K562 (cell line): ENCODE measurements around the gene DYRK1A. TPM values are rescaled to one million over a fixed set of nuclear protein-coding genes. Genes with fewer than 3 reads are reported as not detected.

Experiments
- BRCA1 ChIP-seq, 2 experiments: fragments of 450-650 bp in 1 of 2; sonication (generic) in 1 of 2; formaldehyde crosslinking in 1 of 2; IDR thresholded peaks; 2 replicates each; pipeline versions ENCODE4 v1.5.0 to v1.6.1; 2017 to 2020; ENCODE audit warnings: mild to moderate bottlenecking in 1 of 2, missing genetic modification reagents in 1 of 2
- DACH1 ChIP-seq: fragments of 450-650 bp; IDR thresholded peaks from 2 replicates; pipeline ENCODE4 v1.6.1; 2018; ENCODE audit not compliant: partially characterized antibody
- DDX20 ChIP-seq: fragments of 450-650 bp; IDR thresholded peaks from 2 replicates; pipeline ENCODE4 v1.6.1; 2016; ENCODE audit warnings: missing genetic modification characterization, low read depth, mild to moderate bottlenecking, missing compliant biosample characterization, moderate library complexity
- GTF2A2 ChIP-seq: IDR thresholded peaks from 2 replicates; pipeline ENCODE4 v1.6.1; 2016; ENCODE audit warnings: mild to moderate bottlenecking, missing genetic modification characterization, missing compliant biosample characterization
- JUND ChIP-seq, 2 experiments: IDR thresholded peaks; 2 replicates in 1 of 2; 3 replicates in 1 of 2; pipeline ENCODE4 v1.6.1; 2011; ENCODE audit warnings: borderline replicate concordance in 2 of 2, low read depth in 2 of 2, low read length in 2 of 2, improper control_type of control experiment in 1 of 2, missing biosample characterization in 1 of 2, missing genetic modification characterization in 1 of 2, missing genetic modification reagents in 1 of 2
- MCM2 ChIP-seq: fragments of 450-650 bp; IDR thresholded peaks from 2 replicates; pipeline ENCODE4 v1.6.1; 2017; ENCODE audit warnings: low read depth, mild to moderate bottlenecking
- PHB ChIP-seq: fragments of 250-450 bp; sonication (Bioruptor Pico); IDR thresholded peaks from 2 replicates; pipeline ENCODE4 v1.5.0; 2021
- PURB ChIP-seq: sonication (generic); formaldehyde crosslinking; IDR thresholded peaks from 2 replicates; pipeline ENCODE4 v1.9.0; 2021; ENCODE audit warnings: low read depth, mild to moderate bottlenecking, missing genetic modification reagents
- RUNX1 ChIP-seq: sonication (generic); IDR thresholded peaks from 2 replicates; pipeline ENCODE4 v1.6.1; 2016; ENCODE audit warnings: antibody characterized with exemption, low read depth
- SMAD3 ChIP-seq: fragments of 450-650 bp; formaldehyde crosslinking; conservative IDR thresholded peaks from 2 replicates; pipeline ENCODE4 v1.4.0; 2020; ENCODE audit warnings: mild to moderate bottlenecking
- SP2 ChIP-seq: IDR thresholded peaks from 2 replicates; pipeline ENCODE4 v1.6.1; 2011; ENCODE audit warnings: mild to moderate bottlenecking, low read depth, low read length, moderate library complexity; ENCODE audit not compliant: poor library complexity, severe bottlenecking; ENCODE audit errors: extremely low read depth
- SRSF7 ChIP-seq: fragments of 200-400 bp; formaldehyde crosslinking; optimal IDR thresholded peaks from 2 replicates; pipeline ENCODE3; 2017; ENCODE audit warnings: mild to moderate bottlenecking, low read depth, low read length
- ZNF143 ChIP-seq: sonication (generic); formaldehyde crosslinking; IDR thresholded peaks from 2 replicates; pipeline ENCODE4 v1.9.0; 2022; ENCODE audit warnings: mild to moderate bottlenecking, missing genetic modification reagents
- polyA plus RNA-seq, 8 experiments: library from polyadenylated mRNA; depleted of rRNA in 4 of 8; stranded (reverse) in 5 of 8; unstranded in 3 of 8; fragments of >200 nt; fragmentation: Nextera tagmentation in 2 of 8; fragmentation: Illumina TruSeq in 1 of 8; extraction: Ambion mirVana in 2 of 8; extraction: Trizol in 1 of 8; gene quantifications; 2 replicates each; pipeline versions ENCODE4 v1.2.1 to v1.2.3, GENCODE V29; 2011 to 2014; ENCODE audit warnings: inconsistent platforms in 1 of 8, missing spikeins in 1 of 8
- total RNA-seq, 7 experiments: library from RNA; depleted of rRNA in 6 of 7; stranded (reverse); fragments of >200 nt in 6 of 7; fragmentation: Illumina TruSeq in 2 of 7; extraction: Trizol in 2 of 7; gene quantifications; 2 replicates each; pipeline versions ENCODE4 v1.2.1 to v1.2.3, GENCODE V29; 2011 to 2021; ENCODE audit warnings: low replicate concordance in 1 of 7
- TF ChIP-seq, protein P1 (sequence below), 2 experiments: fragments of 450-650 bp; IDR thresholded peaks; 2 replicates each; pipeline ENCODE4 v1.6.1; 2016; ENCODE audit warnings: mild to moderate bottlenecking in 2 of 2, borderline replicate concordance in 1 of 2, low read depth in 1 of 2, moderate library complexity in 1 of 2
- TF ChIP-seq, protein P2 (sequence below): sonication (generic); formaldehyde crosslinking; IDR thresholded peaks from 2 replicates; pipeline ENCODE4 v1.8.0; 2022; ENCODE audit warnings: mild to moderate bottlenecking, missing genetic modification reagents

Gene DYRK1A
- total and polyA plus RNA-seq, 9 of the 15 experiments (the other 6 are each of a cell fraction or from before 2014, with no cell fraction given) = 3.7 to 64.8 (median 42.3) TPM

DNA sequence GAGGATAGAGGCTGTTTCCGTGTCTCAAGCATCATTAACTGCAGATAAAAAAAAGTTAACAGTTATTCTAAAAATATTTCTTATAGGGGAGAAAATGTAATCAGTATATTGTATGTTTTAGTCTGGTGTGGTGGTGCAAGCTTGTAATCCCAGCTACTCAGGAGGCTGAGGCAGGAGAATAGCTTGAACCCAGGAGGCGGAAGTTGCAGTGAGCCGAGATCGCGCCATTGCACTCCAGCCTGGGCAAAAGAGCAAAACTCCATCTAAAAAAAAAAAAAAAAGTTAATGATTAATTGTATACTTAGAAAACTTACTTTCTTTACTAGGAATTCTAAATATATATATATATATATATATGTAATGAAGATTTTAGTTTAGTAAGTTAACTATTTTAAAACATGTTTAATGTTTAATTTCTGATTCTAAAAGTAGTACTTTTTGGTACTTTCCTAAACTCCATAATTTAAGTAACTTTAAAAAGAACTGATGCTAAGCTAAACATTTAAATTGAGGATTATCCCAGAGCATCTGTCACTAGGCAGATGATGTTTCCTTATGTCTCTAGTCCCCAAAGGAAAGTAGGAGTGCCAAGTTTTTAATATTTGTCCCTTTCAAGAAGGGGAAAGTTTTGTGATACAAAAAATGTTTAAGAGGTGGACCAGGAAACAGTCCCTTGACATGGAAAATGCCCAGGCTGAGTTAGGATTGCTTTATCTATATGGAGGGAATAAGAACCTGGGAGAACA lies 66.3 kb downstream of the DYRK1A start (continued):
- TF ChIP-seq, protein P1, sequence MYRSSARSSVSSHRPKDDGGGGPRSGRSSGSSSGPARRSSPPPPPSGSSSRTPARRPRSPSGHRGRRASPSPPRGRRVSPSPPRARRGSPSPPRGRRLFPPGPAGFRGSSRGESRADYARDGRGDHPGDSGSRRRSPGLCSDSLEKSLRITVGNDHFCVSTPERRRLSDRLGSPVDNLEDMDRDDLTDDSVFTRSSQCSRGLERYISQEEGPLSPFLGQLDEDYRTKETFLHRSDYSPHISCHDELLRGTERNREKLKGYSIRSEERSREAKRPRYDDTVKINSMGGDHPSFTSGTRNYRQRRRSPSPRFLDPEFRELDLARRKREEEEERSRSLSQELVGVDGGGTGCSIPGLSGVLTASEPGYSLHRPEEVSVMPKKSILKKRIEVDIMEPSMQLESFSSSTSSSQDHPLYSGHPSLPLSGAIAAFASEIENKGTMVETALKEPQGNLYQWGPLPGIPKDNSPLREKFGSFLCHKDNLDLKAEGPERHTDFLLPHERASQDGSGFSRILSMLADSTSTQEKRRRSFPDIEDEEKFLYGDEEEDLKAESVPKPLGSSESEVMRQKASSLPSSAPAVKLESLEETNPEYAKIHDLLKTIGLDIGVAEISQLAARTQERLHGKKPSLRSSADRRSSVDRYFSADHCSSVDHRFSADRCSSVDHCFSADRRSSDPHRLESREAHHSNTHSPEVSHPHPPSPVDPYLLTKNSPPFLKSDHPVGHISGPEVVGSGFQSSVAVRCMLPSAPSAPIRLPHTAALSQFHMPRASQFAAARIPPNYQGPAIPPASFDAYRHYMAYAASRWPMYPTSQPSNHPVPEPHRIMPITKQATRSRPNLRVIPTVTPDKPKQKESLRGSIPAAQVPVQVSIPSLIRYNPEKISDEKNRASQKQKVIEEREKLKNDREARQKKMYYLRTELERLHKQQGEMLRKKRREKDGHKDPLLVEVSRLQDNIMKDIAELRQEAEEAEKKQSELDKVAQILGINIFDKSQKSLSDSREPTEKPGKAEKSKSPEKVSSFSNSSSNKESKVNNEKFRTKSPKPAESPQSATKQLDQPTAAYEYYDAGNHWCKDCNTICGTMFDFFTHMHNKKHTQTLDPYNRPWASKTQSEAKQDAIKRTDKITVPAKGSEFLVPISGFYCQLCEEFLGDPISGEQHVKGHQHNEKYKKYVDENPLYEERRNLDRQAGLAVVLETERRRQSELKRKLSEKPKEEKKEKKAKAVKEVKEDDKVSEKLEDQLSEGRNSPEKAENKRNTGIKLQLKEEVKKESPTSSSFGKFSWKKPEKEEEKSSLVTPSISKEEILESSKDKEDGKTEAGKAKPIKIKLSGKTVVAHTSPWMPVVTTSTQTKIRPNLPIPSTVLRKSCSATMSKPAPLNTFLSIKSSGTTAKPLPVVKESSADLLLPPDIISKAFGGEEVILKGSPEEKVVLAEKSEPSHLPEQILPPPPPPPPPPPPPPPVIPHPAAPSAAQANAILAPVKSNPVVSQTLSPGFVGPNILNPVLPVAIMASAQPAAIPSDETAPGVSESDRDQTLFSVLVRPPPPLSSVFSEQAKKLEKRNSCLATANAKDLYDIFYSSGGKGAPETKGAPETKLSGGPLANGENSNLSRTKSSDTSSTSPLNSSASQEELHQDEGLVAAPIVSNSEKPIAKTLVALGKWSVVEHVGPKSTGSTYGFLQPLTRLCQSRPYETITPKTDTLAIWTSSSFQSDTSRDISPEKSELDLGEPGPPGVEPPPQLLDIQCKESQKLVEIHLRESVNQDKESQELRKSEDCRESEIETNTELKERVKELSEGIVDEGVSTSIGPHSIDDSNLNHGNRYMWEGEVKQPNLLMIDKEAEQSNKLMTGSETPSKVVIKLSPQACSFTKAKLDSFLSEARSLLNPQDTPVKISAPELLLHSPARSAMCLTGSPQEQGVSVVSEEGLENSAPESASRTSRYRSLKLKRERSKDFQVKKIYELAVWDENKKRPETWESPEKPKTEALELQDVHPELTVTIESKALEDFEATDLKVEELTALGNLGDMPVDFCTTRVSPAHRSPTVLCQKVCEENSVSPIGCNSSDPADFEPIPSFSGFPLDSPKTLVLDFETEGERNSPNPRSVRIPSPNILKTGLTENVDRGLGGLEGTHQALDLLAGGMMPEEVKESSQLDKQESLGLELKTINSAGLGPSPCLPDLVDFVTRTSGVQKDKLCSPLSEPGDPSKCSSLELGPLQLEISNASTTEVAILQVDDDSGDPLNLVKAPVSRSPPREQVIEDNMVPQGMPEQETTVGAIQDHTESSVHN (IDR thresholded peaks at IDR 0.05; ENCODE audit: borderline replicate concordance in 1 of 2, low read depth in 1 of 2) = no peak
- TF ChIP-seq, protein P2, sequence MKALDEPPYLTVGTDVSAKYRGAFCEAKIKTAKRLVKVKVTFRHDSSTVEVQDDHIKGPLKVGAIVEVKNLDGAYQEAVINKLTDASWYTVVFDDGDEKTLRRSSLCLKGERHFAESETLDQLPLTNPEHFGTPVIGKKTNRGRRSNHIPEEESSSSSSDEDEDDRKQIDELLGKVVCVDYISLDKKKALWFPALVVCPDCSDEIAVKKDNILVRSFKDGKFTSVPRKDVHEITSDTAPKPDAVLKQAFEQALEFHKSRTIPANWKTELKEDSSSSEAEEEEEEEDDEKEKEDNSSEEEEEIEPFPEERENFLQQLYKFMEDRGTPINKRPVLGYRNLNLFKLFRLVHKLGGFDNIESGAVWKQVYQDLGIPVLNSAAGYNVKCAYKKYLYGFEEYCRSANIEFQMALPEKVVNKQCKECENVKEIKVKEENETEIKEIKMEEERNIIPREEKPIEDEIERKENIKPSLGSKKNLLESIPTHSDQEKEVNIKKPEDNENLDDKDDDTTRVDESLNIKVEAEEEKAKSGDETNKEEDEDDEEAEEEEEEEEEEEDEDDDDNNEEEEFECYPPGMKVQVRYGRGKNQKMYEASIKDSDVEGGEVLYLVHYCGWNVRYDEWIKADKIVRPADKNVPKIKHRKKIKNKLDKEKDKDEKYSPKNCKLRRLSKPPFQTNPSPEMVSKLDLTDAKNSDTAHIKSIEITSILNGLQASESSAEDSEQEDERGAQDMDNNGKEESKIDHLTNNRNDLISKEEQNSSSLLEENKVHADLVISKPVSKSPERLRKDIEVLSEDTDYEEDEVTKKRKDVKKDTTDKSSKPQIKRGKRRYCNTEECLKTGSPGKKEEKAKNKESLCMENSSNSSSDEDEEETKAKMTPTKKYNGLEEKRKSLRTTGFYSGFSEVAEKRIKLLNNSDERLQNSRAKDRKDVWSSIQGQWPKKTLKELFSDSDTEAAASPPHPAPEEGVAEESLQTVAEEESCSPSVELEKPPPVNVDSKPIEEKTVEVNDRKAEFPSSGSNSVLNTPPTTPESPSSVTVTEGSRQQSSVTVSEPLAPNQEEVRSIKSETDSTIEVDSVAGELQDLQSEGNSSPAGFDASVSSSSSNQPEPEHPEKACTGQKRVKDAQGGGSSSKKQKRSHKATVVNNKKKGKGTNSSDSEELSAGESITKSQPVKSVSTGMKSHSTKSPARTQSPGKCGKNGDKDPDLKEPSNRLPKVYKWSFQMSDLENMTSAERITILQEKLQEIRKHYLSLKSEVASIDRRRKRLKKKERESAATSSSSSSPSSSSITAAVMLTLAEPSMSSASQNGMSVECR (CRISPR knock-in tag) = no peak
- TF ChIP-seq SMAD3 (CRISPR knock-in tag) = no peak
- no peak for TF ChIP-seq MCM2
- no peak for TF ChIP-seq PURB
- TF ChIP-seq GTF2A2 (tag) = no peak
- no peak for TF ChIP-seq PHB (CRISPR knock-in tag)
- TF ChIP-seq JUND (IDR thresholded peaks at IDR 0.05; ENCODE audit: borderline replicate concordance, low read depth, low read length) = no peak
- TF ChIP-seq JUND (tag; IDR thresholded peaks at IDR 0.05; ENCODE audit: borderline replicate concordance, low read depth, low read length) = no peak
- no peak for TF ChIP-seq SP2
- TF ChIP-seq SRSF7 = no peak
- TF ChIP-seq RUNX1 = no peak
- TF ChIP-seq BRCA1 (IDR thresholded peaks at IDR 0.05) = no peak
- TF ChIP-seq BRCA1 (CRISPR knock-in tag; IDR thresholded peaks at IDR 0.05) = no peak
- TF ChIP-seq DDX20 (tag) = no peak
- TF ChIP-seq ZNF143 = no peak
- no peak for TF ChIP-seq DACH1
